Upper lobe of left lung (tissue), 6 donors: ENCODE measurements around the gene KLF3. TPM values are rescaled to one million over a fixed set of nuclear protein-coding genes. Genes with fewer than 3 reads are reported as not detected.
A peak's percentile ranks its signal among the peaks of the same experiment; 100 is the strongest.

Source experiments
- ATAC-seq, 2 donors: fragments of 200-7000 bp; cut with Tn5 transposase; one replicate each; pipeline ENCODE4 v1.9.1; 2022; ENCODE audit warnings: mild to moderate bottlenecking in 2 of 2, moderate library complexity in 2 of 2; ENCODE audit not compliant: low FRiP score in 2 of 2
- DNase-seq, 2 donors: peaks; one replicate each; pipeline ENCODE4 v3.0.0-alpha.2; 2019 to 2020
- H3K27ac ChIP-seq, 4 donors: fragments of 200-600 bp; sonication (generic); one replicate each; pipeline ENCODE4 v1.5.1; 2016 to 2019
- H3K27me3 ChIP-seq, 4 donors: fragments of 200-600 bp; sonication (generic); one replicate each; pipeline ENCODE4 v1.5.1; 2017 to 2019
- H3K36me3 ChIP-seq, 4 donors: fragments of 200-600 bp; sonication (generic); one replicate each; pipeline ENCODE4 v1.5.1; 2016 to 2019
- H3K4me1 ChIP-seq, 4 donors: fragments of 200-600 bp; sonication (generic); one replicate each; pipeline ENCODE4 v1.5.1; 2018 to 2019
- H3K4me3 ChIP-seq, 4 donors: fragments of 200-600 bp; sonication (generic); one replicate each; pipeline ENCODE4 v1.5.1; 2017 to 2019; ENCODE audit warnings: mild to moderate bottlenecking in 2 of 4, moderate library complexity in 1 of 4
- H3K9me3 ChIP-seq, 4 donors: fragments of 200-600 bp; sonication (generic); one replicate each; pipeline ENCODE4 v1.5.1; 2018 to 2019
- CTCF ChIP-seq, 6 experiments: fragments of 450-650 bp in 4 of 6; fragments of 200-600 bp in 2 of 6; sonication (generic) in 2 of 6; IDR thresholded peaks; one replicate each; pipeline ENCODE4 v1.5.1; 2016 to 2019; ENCODE audit warnings: antibody characterized with exemption in 6 of 6
- EP300 ChIP-seq, 4 donors: sonication (generic); formaldehyde crosslinking; IDR thresholded peaks; one replicate each; pipeline ENCODE4 v1.5.1; 2017; ENCODE audit warnings: antibody characterized with exemption in 4 of 4, control low read depth in 2 of 4
- POLR2A ChIP-seq, 4 donors: fragments of 450-650 bp; IDR thresholded peaks; one replicate each; pipeline ENCODE4 v1.5.1; 2016 to 2017; ENCODE audit warnings: antibody characterized with exemption in 4 of 4, mild to moderate bottlenecking in 2 of 4
- POLR2AphosphoS5 ChIP-seq, 2 donors: sonication (generic); formaldehyde crosslinking; IDR thresholded peaks; one replicate each; pipeline ENCODE4 v1.5.1; 2017; ENCODE audit warnings: antibody characterized with exemption in 2 of 2
- WGBS, 2 donors: methylation state at CpG; one replicate each; pipeline ENCODE4 v1.1.5; 2017 to 2018; 5-methylcytosine and 5-hydroxymethylcytosine counted together
- total RNA-seq, 6 donors: library from RNA; depleted of rRNA in 4 of 6; stranded (reverse); fragments of >200 nt in 4 of 6; gene quantifications; one replicate each; pipeline versions ENCODE4 v1.1.0 to v1.2.1, GENCODE V29; 2016 to 2021
- donor health status: DM: no; HTN: no; CAD: no; lungs with moderate emphysema.
- donor health status: DM: no; HTN: yes; CAD: no; lungs with severe emphysema.

Gene KLF3
- total RNA-seq, 6 donors from 2014 or later, result 32.5 to 73.9 (median 48.3) TPM

DNA sequence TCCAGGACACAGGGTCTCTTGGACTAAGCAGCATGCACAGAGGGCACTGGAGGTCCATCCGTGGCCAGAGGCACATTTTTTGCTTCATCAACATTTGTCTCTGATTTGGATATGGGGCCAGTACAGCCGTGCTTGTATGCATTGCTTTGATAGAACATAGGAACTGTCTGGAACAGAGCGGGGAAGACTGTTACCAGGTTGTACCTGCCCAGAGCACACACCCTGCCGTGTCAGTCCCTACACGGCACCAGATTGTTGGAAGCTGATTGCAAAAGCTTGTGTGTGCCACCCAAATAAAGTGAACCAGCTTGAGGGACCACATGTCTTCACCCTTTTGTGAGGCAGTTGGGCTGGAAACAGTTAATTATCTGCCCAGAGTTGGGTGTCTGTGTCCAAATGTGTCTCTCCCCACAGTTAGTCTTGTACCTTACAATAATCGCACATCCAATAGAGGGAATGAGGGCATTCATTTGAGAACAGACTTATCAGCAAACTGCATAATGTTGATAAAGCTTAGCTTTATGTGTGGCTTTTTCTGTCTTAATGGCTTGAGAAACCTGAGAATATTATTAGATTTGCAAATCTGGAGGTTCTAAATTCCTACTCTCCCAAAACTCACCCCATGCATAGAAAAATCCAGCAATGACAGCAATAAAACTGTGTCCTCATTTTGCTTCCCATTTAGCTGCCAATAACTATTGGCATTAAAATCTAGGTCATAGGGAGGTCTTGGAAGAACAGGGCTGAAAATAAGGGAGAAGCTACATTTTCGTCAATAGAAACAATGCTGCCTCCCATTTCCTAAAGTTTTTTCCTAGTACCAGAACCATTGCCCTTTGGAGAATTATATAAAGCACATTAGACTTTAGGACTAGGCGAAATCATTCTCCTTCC is 21.2 kb downstream of the KLF3 start:
- DNase-seq, result no peak
- H3K9me3 ChIP-seq, result no peaks in the 10 kb centered on the region
- no peak overlapping the region for H3K4me3 ChIP-seq
- no peak overlapping the region for H3K27ac ChIP-seq
- peaks cover 32 to 48% (median 44%) of the 10 kb centered on the region in 4 donors for H3K4me1 ChIP-seq
- WGBS, 2 donors, result 72 to 81% methylated on average over 7 to 8 of the region's 8 CpGs
- no peak for TF ChIP-seq POLR2A (IDR thresholded peaks at IDR 0.05)
- TF ChIP-seq EP300 (IDR thresholded peaks at IDR 0.05), result no peak
- TF ChIP-seq POLR2AphosphoS5 (IDR thresholded peaks at IDR 0.05), result no peak
- TF ChIP-seq CTCF (IDR thresholded peaks at IDR 0.05), result no peak
- ATAC-seq, result no peak
- no peaks in the 10 kb centered on the region for H3K27me3 ChIP-seq
- peaks cover 27 to 79% (median 41%) of the 10 kb centered on the region in 4 donors for H3K36me3 ChIP-seq

DNA sequence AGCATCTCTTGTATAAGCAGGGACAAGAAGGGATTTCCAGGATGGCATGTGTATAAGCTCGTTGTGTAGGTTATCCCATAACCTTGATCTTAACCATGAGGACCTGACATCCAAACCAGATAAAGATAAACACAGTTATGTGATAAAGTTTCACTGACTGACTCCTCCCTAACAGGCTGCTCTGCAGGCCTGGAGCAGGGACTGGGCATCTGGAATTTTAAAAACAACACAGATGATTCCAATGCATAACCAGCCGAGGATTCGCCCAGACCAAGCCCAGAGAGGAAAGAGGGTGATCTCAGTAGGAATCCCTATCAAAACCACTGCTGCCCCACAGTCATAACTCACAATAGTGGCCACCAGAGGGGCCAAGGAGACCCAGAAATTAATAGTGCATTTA is 22.7 kb downstream of the KLF3 start:
- Histone ChIP-seq H3K36me3 (peaks cover 29 to 79% (median 38%) of the 10 kb centered on the region in 4 donors), H3K9me3 (no peaks in the 10 kb centered on the region), H3K27ac (no peak overlapping the region), H3K4me3 (no peak overlapping the region), H3K4me1 (peaks cover 34 to 52% (median 47%) of the 10 kb centered on the region in 4 donors), H3K27me3 (no peaks in the 10 kb centered on the region)
- no peak for DNase-seq
- WGBS, 2 donors, result 65 to 75% methylated on average over 3 of the region's 3 CpGs
- no peak for ATAC-seq
- no peak for TF ChIP-seq EP300 (IDR thresholded peaks at IDR 0.05)
- TF ChIP-seq POLR2AphosphoS5 (IDR thresholded peaks at IDR 0.05), result no peak
- no peak for TF ChIP-seq CTCF (IDR thresholded peaks at IDR 0.05)
- TF ChIP-seq POLR2A (IDR thresholded peaks at IDR 0.05), result no peak

DNA sequence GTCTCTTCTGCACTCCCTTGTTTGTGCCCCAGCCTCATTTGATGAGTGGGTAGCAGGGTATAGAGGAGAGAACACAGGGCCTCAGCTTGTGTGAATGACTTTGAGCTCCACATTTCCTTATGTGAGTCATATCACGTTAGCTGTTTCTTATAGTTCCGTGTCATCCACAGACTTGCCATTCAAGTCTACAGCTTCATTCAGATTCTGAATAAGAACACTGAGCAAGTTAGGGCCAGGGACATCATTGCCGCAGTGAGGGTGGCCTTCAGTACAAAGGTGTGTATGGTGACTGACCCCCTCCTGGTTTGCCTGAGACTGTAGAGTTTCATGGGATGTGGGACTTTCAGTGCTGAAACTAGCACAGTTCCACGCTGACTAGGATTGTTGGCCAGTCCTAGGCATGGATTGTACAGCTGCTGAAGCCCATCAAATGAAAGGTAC is 23.6 kb downstream of the KLF3 start:
- no peak for ATAC-seq

GRCh38 chr4:38688676-38689355 is 24.8 kb downstream of the KLF3 start:
- WGBS, 2 donors, result 86 to 88% methylated on average over 24 to 26 of the region's 26 CpGs
- H3K4me3 ChIP-seq, result no peak overlapping the region

More for the DNA sequence above, 23.6 kb downstream of the KLF3 start:
- Histone ChIP-seq H3K4me1 (peaks cover 33 to 56% (median 45%) of the 10 kb centered on the region in 4 donors), H3K27ac (no peak overlapping the region), H3K27me3 (no peaks in the 10 kb centered on the region), H3K9me3 (no peaks in the 10 kb centered on the region), H3K36me3 (peaks cover 26 to 79% (median 33%) of the 10 kb centered on the region in 4 donors), H3K4me3 (no peak overlapping the region)
- TF ChIP-seq EP300 (IDR thresholded peaks at IDR 0.05) (no peak), POLR2A (IDR thresholded peaks at IDR 0.05) (no peak), CTCF (IDR thresholded peaks at IDR 0.05) (no peak), POLR2AphosphoS5 (IDR thresholded peaks at IDR 0.05) (no peak)
- WGBS, 2 donors, result 63 to 76% methylated on average over 3 to 4 of the region's 4 CpGs
- no peak for DNase-seq

More at GRCh38 chr4:38688676-38689355, 24.8 kb downstream of the KLF3 start:
- no peak overlapping the region for H3K27ac ChIP-seq
- no peak for ATAC-seq
- DNase-seq, result peak in 1 of 2 donors; percentile 52
- no peaks in the 10 kb centered on the region for H3K9me3 ChIP-seq
- TF ChIP-seq CTCF (IDR thresholded peaks at IDR 0.05) (no peak), POLR2A (IDR thresholded peaks at IDR 0.05) (no peak), POLR2AphosphoS5 (IDR thresholded peaks at IDR 0.05) (no peak), EP300 (IDR thresholded peaks at IDR 0.05) (no peak)
- H3K27me3 ChIP-seq, result no peaks in the 10 kb centered on the region
- H3K4me1 ChIP-seq, result peaks cover 31 to 55% (median 41%) of the 10 kb centered on the region in 4 donors
- peaks cover 26 to 81% (median 36%) of the 10 kb centered on the region in 4 donors for H3K36me3 ChIP-seq
